Stomach smooth muscle (tissue), 2 donors: ENCODE data around the gene SEMG2.

ENCODE experiments used
- H3K27ac ChIP-seq: one replicate; pipeline ENCODE4 v1.7.0; 2013; ENCODE audit warnings: mild to moderate bottlenecking, low read length, inconsistent platforms
- H3K27me3 ChIP-seq, 2 donors: one replicate each; pipeline ENCODE4 v1.7.0; 2013; ENCODE audit warnings: low read length in 2 of 2; ENCODE audit not compliant: insufficient read depth in 2 of 2, control insufficient read depth in 1 of 2
- H3K36me3 ChIP-seq, 2 donors: one replicate each; pipeline ENCODE4 v1.7.0; 2013; ENCODE audit warnings: low read length in 2 of 2; ENCODE audit not compliant: control insufficient read depth in 2 of 2, insufficient read depth in 2 of 2
- H3K4me1 ChIP-seq: one replicate; pipeline ENCODE4 v1.7.0; 2013; ENCODE audit warnings: low read length; ENCODE audit not compliant: control insufficient read depth, insufficient read depth
- H3K4me3 ChIP-seq, 2 donors: one replicate each; pipeline ENCODE4 v1.7.0; 2013; ENCODE audit warnings: low read length in 2 of 2
- H3K9ac ChIP-seq, 2 donors: one replicate each; pipeline ENCODE4 v1.7.0; 2013; ENCODE audit warnings: low read length in 2 of 2, mild to moderate bottlenecking in 1 of 2
- H3K9me3 ChIP-seq, 2 donors: one replicate each; pipeline ENCODE4 v1.7.0; 2013; ENCODE audit warnings: low read length in 2 of 2; ENCODE audit not compliant: control insufficient read depth in 2 of 2
- donor health status: healthy.
- donor health status: Pancreatic carcinoma.

The SEMG2 gene

DNA sequence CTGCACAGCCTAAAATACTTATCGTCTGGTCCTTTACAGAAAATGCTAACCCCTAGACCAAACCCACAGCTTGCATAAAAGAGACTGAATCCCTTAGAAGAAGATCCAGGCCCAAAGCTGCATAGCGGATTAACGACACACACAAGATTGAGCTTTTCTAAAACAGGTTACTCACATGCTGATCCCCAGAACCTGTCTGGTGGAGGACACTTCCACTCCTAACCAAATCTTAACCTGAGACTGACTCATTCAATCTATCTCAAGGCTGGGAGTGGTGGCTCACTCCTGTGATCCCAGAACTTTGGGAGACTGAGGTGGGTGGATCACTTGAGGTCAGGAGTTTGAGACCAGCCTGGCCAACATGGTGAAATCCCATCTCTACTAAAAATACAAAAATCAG lies 36.0 kb downstream of the SEMG2 start:
- Histone ChIP-seq H3K27ac (no peak overlapping the region), H3K4me1 (peaks cover 5% of the 10 kb centered on the region), H3K27me3 (peaks cover 0 to 12% of the 10 kb centered on the region in 2 donors), H3K9me3 (no peaks in the 10 kb centered on the region), H3K9ac (no peak overlapping the region), H3K36me3 (no peaks in the 10 kb centered on the region), H3K4me3 (no peak overlapping the region)

DNA sequence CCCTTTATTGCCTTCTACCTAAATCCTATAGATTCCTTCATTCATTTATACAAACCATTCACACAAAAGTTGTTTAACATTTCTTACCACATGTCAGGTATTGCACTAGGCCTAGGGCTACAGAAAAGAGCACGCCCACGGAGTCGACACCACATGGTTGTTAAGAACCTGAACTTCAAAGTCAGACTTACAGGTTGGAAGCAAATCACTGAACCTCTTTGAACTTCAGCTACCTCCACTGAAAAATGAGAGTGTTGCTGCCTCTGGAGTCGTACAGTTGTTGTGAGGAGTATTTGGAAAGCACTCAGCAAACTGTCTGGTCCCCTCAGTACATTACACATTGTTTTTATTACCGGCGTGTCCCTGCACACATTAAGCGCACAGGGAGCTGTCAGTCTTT lies 36.5 kb downstream of the SEMG2 start:
- Histone ChIP-seq H3K4me3 (no peak overlapping the region), H3K27ac (no peak overlapping the region), H3K27me3 (peaks cover 0 to 9% of the 10 kb centered on the region in 2 donors), H3K9ac (no peak overlapping the region), H3K36me3 (no peaks in the 10 kb centered on the region), H3K9me3 (no peaks in the 10 kb centered on the region), H3K4me1 (peaks cover 5% of the 10 kb centered on the region)

DNA sequence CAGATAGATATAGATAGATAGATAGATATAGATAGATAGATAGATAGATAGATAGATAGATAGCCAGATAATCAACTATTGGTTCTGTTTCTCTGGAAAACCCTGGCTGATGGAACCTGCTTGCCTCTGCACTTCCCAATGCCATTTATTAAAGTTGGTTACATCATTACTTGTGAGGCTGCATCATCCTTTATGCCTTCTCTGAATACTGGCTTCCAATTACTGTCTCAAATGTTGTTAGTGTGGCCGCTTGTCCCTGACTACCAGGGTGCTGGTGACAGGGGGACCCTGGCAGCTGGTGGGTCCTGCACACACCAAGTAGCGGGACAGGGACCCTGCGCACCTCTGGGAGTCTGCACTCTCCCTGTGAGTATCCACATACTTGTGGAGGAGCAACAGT lies 37.1 kb downstream of the SEMG2 start:
- H3K27ac ChIP-seq, result no peak overlapping the region

DNA sequence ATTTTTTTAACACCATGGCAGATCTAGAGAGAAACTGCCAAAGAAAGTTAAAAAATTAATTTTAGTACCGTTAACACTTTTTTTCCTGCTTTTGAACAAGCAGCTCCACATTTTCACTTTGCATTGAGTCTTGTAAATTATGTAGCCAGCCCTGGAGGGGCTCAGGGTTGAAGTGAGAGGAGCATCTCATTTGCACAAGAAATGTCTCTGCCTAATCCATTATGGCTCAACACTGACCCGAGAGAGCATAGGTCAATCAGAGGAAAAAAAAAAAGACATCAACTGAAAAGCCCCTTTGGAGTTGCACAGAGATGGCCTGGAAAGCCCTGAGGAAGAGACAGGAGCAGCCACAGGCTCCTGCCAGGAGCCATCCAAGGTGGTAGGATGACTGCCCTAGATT lies 37.5 kb downstream of the SEMG2 start:
- no peak overlapping the region for H3K9ac ChIP-seq

More for the DNA sequence above, 37.1 kb downstream of the SEMG2 start:
- Histone ChIP-seq H3K4me1 (peaks cover 5% of the 10 kb centered on the region), H3K27me3 (peaks cover 0 to 9% of the 10 kb centered on the region in 2 donors), H3K9ac (no peak overlapping the region), H3K9me3 (no peaks in the 10 kb centered on the region), H3K36me3 (no peaks in the 10 kb centered on the region), H3K4me3 (no peak overlapping the region)

GRCh38 chr20:45263556-45264266 lies 42.5 kb downstream of the SEMG2 start:
- no peak overlapping the region for H3K9ac ChIP-seq
- H3K36me3 ChIP-seq, result no peaks in the 10 kb centered on the region
- no peak overlapping the region for H3K4me3 ChIP-seq
- H3K4me1 ChIP-seq, result no peaks in the 10 kb centered on the region
- H3K27me3 ChIP-seq, result peaks cover 0 to 6% of the 10 kb centered on the region in 2 donors
- no peak overlapping the region for H3K27ac ChIP-seq
- no peaks in the 10 kb centered on the region for H3K9me3 ChIP-seq

More for the DNA sequence above, 37.5 kb downstream of the SEMG2 start:
- Histone ChIP-seq H3K9me3 (no peaks in the 10 kb centered on the region), H3K4me1 (peaks cover 5% of the 10 kb centered on the region), H3K36me3 (no peaks in the 10 kb centered on the region), H3K4me3 (no peak overlapping the region), H3K27ac (no peak overlapping the region), H3K27me3 (peaks cover 0 to 5% of the 10 kb centered on the region in 2 donors)

DNA sequence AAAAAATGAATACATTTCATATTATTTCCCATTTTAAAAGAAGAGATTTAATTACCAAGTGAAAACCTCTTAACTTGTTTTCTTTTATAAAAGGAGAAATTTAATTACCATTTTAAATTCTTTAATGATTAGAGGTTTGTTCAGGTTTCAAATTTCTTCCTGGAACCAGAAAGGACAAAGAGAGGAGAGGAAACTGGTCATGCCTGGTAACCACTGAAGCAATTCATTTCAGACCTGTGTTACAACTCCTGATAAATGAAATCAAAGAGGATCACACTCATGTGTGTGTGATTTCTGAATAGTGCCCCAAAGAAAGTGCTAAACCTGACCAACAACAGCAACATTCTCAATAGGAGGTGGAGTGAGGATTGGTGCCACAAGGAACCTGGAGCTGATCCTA lies 45.8 kb downstream of the SEMG2 start:
- Histone ChIP-seq H3K4me1 (no peaks in the 10 kb centered on the region), H3K9ac (no peak overlapping the region), H3K27me3 (peaks cover 0 to 4% of the 10 kb centered on the region in 2 donors), H3K4me3 (no peak overlapping the region), H3K36me3 (no peaks in the 10 kb centered on the region), H3K9me3 (no peaks in the 10 kb centered on the region), H3K27ac (no peak overlapping the region)

DNA sequence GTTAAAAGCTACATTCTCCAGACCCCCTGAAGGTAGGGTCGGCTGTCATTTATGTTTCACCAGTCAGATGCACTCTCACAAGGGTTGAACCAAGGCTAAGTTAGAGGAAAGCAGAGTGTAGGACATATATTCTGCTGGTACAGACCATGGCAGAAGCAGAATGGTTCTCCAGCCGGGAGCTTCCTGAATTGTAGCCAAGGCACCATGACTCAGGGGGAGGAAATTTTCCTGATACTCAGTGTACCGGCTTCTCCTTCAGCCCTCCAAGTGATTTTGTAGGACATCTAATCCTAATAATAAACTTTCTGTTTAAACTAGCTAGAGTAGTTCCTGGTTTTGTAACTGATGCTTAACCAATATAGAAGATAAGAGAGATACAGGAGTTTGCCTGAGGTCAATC lies 47.4 kb downstream of the SEMG2 start:
- Histone ChIP-seq H3K9ac (no peak overlapping the region), H3K36me3 (no peaks in the 10 kb centered on the region), H3K9me3 (no peaks in the 10 kb centered on the region), H3K4me3 (no peak overlapping the region), H3K4me1 (no peaks in the 10 kb centered on the region), H3K27me3 (peaks cover 4 to 6% of the 10 kb centered on the region in 2 donors), H3K27ac (no peak overlapping the region)

- peaks cover 4 to 6% of the 10 kb centered on the region in 2 donors for H3K27me3 ChIP-seq
These were observed 47.9 kb downstream of the SEMG2 start for GRCh38 chr20:45269056-45269455.

DNA sequence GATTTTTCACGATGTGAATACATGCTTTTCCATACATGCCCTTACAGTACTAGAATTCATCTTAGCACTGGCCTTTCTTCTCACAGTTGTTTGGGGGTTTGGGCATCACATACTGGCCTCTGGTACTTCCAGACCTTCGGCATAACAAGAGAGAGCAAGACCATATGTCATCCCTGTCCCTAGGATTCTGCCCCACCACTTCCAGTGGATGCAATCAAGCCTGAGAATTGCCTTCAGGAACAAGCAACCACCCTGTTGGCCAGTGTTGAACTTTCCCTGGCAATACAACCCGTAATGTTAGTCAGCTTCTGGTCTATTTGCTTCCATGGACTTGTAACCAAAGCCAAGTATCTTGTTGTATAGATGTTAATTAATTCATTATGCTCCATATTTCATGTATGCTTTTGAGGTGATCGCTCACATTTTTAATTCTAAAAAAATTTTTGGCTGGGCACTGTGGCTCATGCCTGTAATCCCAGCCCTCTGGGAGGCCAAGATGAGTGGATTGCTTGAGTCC lies 48.6 kb downstream of the SEMG2 start:
- Histone ChIP-seq H3K9ac (no peak overlapping the region), H3K27ac (no peak overlapping the region), H3K36me3 (no peaks in the 10 kb centered on the region), H3K9me3 (no peaks in the 10 kb centered on the region), H3K4me1 (no peaks in the 10 kb centered on the region), H3K4me3 (no peak overlapping the region), H3K27me3 (peaks cover 4 to 6% of the 10 kb centered on the region in 2 donors)

More at GRCh38 chr20:45269056-45269455, 47.9 kb downstream of the SEMG2 start:
- no peak overlapping the region for H3K27ac ChIP-seq
- H3K4me1 ChIP-seq, result no peaks in the 10 kb centered on the region
- H3K36me3 ChIP-seq, result no peaks in the 10 kb centered on the region
- H3K4me3 ChIP-seq, result no peak overlapping the region
- H3K9ac ChIP-seq, result no peak overlapping the region
- H3K9me3 ChIP-seq, result no peaks in the 10 kb centered on the region
